ENCODE data around the gene CHCHD6. TPM values are rescaled to one million over a fixed set of nuclear protein-coding genes. Genes with fewer than 3 reads are reported as not detected.

Gene CHCHD6
- total RNA-seq, 1 experiment from 2014 or later = 36.3 TPM

GRCh38 chr3:126939733-126940132 lies 235.7 kb downstream of the CHCHD6 start:
- Histone ChIP-seq H3K4me1 (ENCODE audit: control insufficient read depth in 1 of 2, insufficient read depth in 2 of 2, low read length in 2 of 2) (no peaks in the 10 kb centered on the region), H3K27me3 (ENCODE audit: insufficient read depth, low read length) (no peaks in the 10 kb centered on the region), H3K9ac (ENCODE audit: low read length) (no peak overlapping the region), H4K20me1 (ENCODE audit: insufficient read depth) (no peaks in the 10 kb centered on the region), H3K36me3 (ENCODE audit: control insufficient read depth in 1 of 2, insufficient read depth in 2 of 2, low read length in 2 of 2) (no peaks in the 10 kb centered on the region), H3K4me2 (ENCODE audit: low read length) (no peak overlapping the region), H3K4me3 (replicated peaks in 1 of 2; ENCODE audit: low read depth in 1 of 2, low read length in 2 of 2) (no peak overlapping the region), H3K9me3 (ENCODE audit: control insufficient read depth in 1 of 2, insufficient read depth in 1 of 2, low read depth in 1 of 2, low read length in 2 of 2) (no peaks in the 10 kb centered on the region), H3K79me2 (ENCODE audit: insufficient read depth, low read length) (no peaks in the 10 kb centered on the region), H2AFZ (ENCODE audit: low read depth, low read length, poor library complexity, severe bottlenecking) (no peak overlapping the region), H3K9me2 (ENCODE audit: insufficient read depth) (no peaks in the 10 kb centered on the region), H3K27ac (ENCODE audit: low read depth, low read length) (no peak overlapping the region)
- intact Hi-C loops (cut with micrococcal nuclease) = no loop called here
- TF ChIP-seq ATF3 (IDR thresholded peaks at IDR 0.05) = no peak
- TF ChIP-seq CEBPB (IDR thresholded peaks at IDR 0.05; ENCODE audit: low read depth) = no peak
- TF ChIP-seq YY1 (IDR thresholded peaks at IDR 0.05; ENCODE audit: extremely low read depth, insufficient replicate concordance, low read depth, low read length) = no peak
- no peak for TF ChIP-seq POLR2A (IDR thresholded peaks at IDR 0.05; ENCODE audit: borderline replicate concordance, extremely low read depth, insufficient read depth, insufficient read length)
- TF ChIP-seq REST (IDR thresholded peaks at IDR 0.05; ENCODE audit: low read depth) = no peak
- TF ChIP-seq ZFX (IDR thresholded peaks at IDR 0.05) = no peak
- TF ChIP-seq CTCF (IDR thresholded peaks at IDR 0.05 in 2 of 3, conservative IDR thresholded peaks at IDR 0.05 in 1 of 3; ENCODE audit: borderline replicate concordance in 1 of 3, insufficient read depth in 1 of 3, low read depth in 2 of 3, low read length in 2 of 3) = no peak
- TF ChIP-seq MAX (IDR thresholded peaks at IDR 0.05) = no peak
- TF ChIP-seq SIN3A (IDR thresholded peaks at IDR 0.05; ENCODE audit: low read depth) = no peak
- no peak for TF ChIP-seq ZBTB33 (IDR thresholded peaks at IDR 0.05; ENCODE audit: extremely low read depth, insufficient replicate concordance, low read length)
- no peak for TF ChIP-seq POLR2AphosphoS5 (IDR thresholded peaks at IDR 0.05; ENCODE audit: low read depth, low read length)
- no TSS peak for BruUV-seq (replicated peaks)
- ChIA-PET CTCF (no interaction called here), RAD21 (ENCODE audit: low non-redundant PET in 1 of 2, low total read pairs in 2 of 2, uncharacterized antibody in 2 of 2, unreplicated experiment in 2 of 2) (no interaction called here), POLR2A (interaction anchor here (0.8 kb wide), 1 partner anchor 12 kb away, joined by 3 read pairs; no protein-coding TSS in a partner anchor)
- DNase-seq (ENCODE audit: low read depth, low spot score) (no peak), ATAC-seq (no peak)

All from HCT116 (cell line).